MCF 10A (cell line): Measurements from ENCODE around the gene SLC46A1. TPM values are rescaled to one million over a fixed set of nuclear protein-coding genes. Genes with fewer than 3 reads are reported as not detected.

ENCODE experiments used
- BruUV-seq: library from RNA; stranded (reverse); fragments of 400-500 nt; replicated peaks from 2 replicates; lab custom pipeline; 2021; lab: Mats Ljungman, UMichigan
- CTCF ChIA-PET: fragments of 300-600 bp; sonication (Branson Sonifier 250); formaldehyde crosslinking; extraction: SDS; loops from one replicate; lab custom pipeline; 2021; ENCODE audit warnings: antibody characterized with exemption, inconsistent platforms; lab: Yijun Ruan, JAX
- POLR2A ChIA-PET: fragments of 300-600, 350-650 bp; sonication (Branson Sonifier 250); formaldehyde crosslinking; extraction: SDS; loops from one replicate; lab custom pipeline; 2020; ENCODE audit warnings: antibody characterized with exemption, inconsistent platforms; lab: Yijun Ruan, JAX
- DNase-seq: peaks from one replicate; pipeline ENCODE4 v3.0.0-alpha.2; 2018; ENCODE audit not compliant: unreplicated experiment
- H3K27ac Mint-ChIP-seq: one replicate; pipeline ENCODE4 v1.8.0; 2022; ENCODE audit warnings: mild to moderate bottlenecking, low read depth, mixed read lengths; ENCODE audit not compliant: unreplicated experiment
- H3K27me3 Mint-ChIP-seq: one replicate; pipeline ENCODE4 v1.8.0; 2022; ENCODE audit warnings: mixed read lengths; ENCODE audit not compliant: insufficient read depth, unreplicated experiment
- H3K36me3 Mint-ChIP-seq: one replicate; pipeline ENCODE4 v1.8.0; 2022; ENCODE audit warnings: mild to moderate bottlenecking, moderate library complexity, mixed read lengths; ENCODE audit not compliant: insufficient read depth, unreplicated experiment
- H3K4me1 Mint-ChIP-seq: one replicate; pipeline ENCODE4 v1.8.0; 2022; ENCODE audit warnings: mixed read lengths; ENCODE audit not compliant: insufficient read depth, unreplicated experiment
- H3K4me3 Mint-ChIP-seq: one replicate; pipeline ENCODE4 v1.8.0; 2022; ENCODE audit warnings: mild to moderate bottlenecking, moderate library complexity, mixed read lengths; ENCODE audit not compliant: unreplicated experiment
- H3K9me3 Mint-ChIP-seq: one replicate; pipeline ENCODE4 v1.8.0; 2022; ENCODE audit warnings: mixed read lengths; ENCODE audit not compliant: unreplicated experiment
- intact Hi-C: fragments of 100-400 bp; cut with micrococcal nuclease; formaldehyde crosslinking; loops from 2 replicates; pipeline ENCODE4 v1.14.1; 2022
- total RNA-seq: library from RNA; stranded (reverse); gene quantifications from 2 replicates; pipeline ENCODE4 v1.2.3, GENCODE V29; 2022
- TF ChIP-seq, protein P1 (sequence below): fragments of 200-600 bp; IDR thresholded peaks from one replicate; pipeline ENCODE4 v1.8.0; 2022; ENCODE audit warnings: antibody characterized with exemption, mild to moderate bottlenecking; ENCODE audit not compliant: unreplicated experiment

Gene SLC46A1
- total RNA-seq, 1 experiment from 2014 or later = 18.4 TPM

DNA sequence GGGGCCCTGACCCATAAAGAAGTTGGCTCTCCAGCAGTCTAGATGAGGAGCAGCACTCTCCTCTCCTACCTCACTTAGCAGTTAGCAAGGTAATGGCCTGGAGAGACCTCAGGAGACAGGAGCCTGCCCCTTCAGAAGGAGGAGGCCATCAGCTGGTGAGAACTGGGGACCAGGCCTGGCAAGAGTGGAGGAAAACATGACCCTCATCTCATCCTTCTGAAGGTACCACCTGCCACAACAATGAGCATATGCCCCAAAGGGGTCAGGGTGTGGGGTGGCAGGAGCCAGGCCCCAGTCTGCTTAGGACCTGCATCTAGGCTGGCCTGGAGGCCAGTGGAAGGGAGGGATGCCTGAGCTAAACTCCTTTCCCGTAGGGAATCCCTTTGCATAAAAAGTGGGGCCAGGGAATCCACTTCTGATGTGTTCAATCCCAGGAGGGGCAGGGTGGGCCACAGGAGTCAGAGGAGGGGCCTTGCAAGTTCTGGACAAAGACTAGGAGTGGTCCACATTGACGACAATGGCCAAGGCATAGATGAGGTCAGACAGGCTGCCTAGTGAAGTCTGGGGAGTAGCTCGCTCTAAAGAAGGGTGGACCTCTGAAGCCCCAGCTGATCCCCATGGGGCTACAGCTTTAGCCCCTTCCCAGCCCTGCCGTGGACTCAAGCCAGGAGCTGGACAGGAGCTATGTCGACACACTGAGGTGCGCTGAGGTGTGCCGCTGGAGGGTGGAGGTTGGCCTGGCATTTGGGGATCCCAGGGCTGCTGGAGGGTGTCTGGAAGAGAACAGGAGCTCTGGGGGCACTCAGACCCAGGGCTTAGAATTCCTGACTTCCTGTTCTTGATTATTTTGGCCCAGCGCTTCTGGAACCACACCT, 42.0 kb downstream of the SLC46A1 start:
- Mint-ChIP-seq H3K4me3 (no peak overlapping the region), H3K27me3 (no peaks in the 10 kb centered on the region), H3K27ac (no peak overlapping the region), H3K36me3 (peaks cover 48% of the 10 kb centered on the region), H3K9me3 (no peaks in the 10 kb centered on the region), H3K4me1 (no peaks in the 10 kb centered on the region)
- no TSS peak for BruUV-seq
- POLR2A ChIA-PET = no interaction called here
- DNase-seq = no peak
- CTCF ChIA-PET = interaction anchor here (0.6 to 1.8 kb wide), 3 partner anchors 18 to 568 kb away, joined by 3 to 4 read pairs (median 4); no protein-coding TSS in a partner anchor
- TF ChIP-seq, protein P1, sequence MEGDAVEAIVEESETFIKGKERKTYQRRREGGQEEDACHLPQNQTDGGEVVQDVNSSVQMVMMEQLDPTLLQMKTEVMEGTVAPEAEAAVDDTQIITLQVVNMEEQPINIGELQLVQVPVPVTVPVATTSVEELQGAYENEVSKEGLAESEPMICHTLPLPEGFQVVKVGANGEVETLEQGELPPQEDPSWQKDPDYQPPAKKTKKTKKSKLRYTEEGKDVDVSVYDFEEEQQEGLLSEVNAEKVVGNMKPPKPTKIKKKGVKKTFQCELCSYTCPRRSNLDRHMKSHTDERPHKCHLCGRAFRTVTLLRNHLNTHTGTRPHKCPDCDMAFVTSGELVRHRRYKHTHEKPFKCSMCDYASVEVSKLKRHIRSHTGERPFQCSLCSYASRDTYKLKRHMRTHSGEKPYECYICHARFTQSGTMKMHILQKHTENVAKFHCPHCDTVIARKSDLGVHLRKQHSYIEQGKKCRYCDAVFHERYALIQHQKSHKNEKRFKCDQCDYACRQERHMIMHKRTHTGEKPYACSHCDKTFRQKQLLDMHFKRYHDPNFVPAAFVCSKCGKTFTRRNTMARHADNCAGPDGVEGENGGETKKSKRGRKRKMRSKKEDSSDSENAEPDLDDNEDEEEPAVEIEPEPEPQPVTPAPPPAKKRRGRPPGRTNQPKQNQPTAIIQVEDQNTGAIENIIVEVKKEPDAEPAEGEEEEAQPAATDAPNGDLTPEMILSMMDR = no peak
- intact Hi-C loops = no loop called here

DNA sequence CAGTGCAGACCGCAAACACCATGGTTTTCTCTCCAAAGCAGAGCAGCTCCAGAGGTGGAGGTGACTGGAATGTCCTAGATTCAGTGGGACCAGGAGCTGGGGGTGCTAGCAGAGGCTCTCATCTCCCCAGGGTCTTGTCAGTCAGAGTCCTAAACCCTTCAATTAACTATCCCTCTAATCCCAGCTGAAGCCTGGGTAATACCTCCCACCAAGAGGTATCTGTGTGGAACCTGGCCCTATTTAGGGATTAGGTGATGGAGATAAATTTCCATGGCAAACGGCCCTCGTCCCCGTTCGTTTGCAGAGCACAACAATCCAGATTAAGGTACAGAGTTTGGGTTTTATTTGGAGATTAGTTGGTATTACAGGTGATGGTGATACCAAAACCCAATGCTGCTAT, 42.8 kb downstream of the SLC46A1 start:
- ChIA-PET CTCF (interaction anchor here (1.8 kb wide), 1 partner anchor 129 kb away, joined by 4 read pairs; no protein-coding TSS in a partner anchor), POLR2A (interaction anchor here (0.9 kb wide), 1 partner anchor 16 kb away, joined by 3 read pairs; no protein-coding TSS in a partner anchor)
- Mint-ChIP-seq H3K27ac (no peak overlapping the region), H3K27me3 (no peaks in the 10 kb centered on the region), H3K4me1 (no peaks in the 10 kb centered on the region), H3K36me3 (peaks cover 50% of the 10 kb centered on the region), H3K4me3 (no peak overlapping the region), H3K9me3 (no peaks in the 10 kb centered on the region)
- no peak for DNase-seq
- intact Hi-C loops = no loop called here
- TF ChIP-seq, protein P1 = no peak
- BruUV-seq = no TSS peak

DNA sequence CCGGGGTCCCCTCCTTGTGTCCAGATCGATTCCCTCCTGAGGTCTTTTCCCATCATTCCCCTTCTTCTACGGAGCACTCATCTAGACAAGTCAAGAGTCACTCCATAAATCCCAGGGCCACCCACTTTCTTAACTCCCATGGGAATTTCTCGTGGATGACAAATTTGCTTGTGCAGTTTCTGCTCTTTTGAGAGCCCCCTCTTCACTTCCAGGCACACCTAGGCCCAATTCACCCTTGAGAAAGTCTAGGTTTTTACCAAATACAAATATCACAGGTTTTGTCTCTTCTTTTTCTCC, 48.2 kb downstream of the SLC46A1 start:
- BruUV-seq = TSS peak; percentile 67
- Mint-ChIP-seq H3K4me3 (peak overlapping the region; percentile 88), H3K36me3 (peaks cover 67% of the 10 kb centered on the region), H3K27ac (peak overlapping the region; percentile 84), H3K4me1 (peaks cover 13% of the 10 kb centered on the region), H3K9me3 (no peaks in the 10 kb centered on the region), H3K27me3 (no peaks in the 10 kb centered on the region)
- POLR2A ChIA-PET = interaction anchor here (0.6 to 6.1 kb wide), 30 partner anchors 10 to 362 kb away, joined by 3 to 107 read pairs (median 8); partner anchors contain the start of genes IFT20, PIGS, SARM1 and SLC46A1
- no peak for DNase-seq
- TF ChIP-seq, protein P1 = no peak
- CTCF ChIA-PET = interaction anchor here (0.6 to 4.5 kb wide), 11 partner anchors 11 to 328 kb away, joined by 3 to 23 read pairs (median 3); partner anchors contain the start of gene IFT20
- intact Hi-C loops = loop anchor here (1.0 kb wide), 1 partner anchor 59 kb away; no protein-coding TSS in a partner anchor
